Mammary epithelial cell (primary cell): ENCODE results near the gene ORAI3.

Experiments used
- EZH2 ChIP-seq: IDR thresholded peaks from 2 replicates; pipeline ENCODE4 v1.6.1; 2012; ENCODE audit warnings: low read length, inconsistent platforms, borderline replicate concordance
- TF ChIP-seq, protein P1 (sequence below), 2 donors: IDR thresholded peaks in 1 of 2; conservative IDR thresholded peaks in 1 of 2; 2 replicates each; pipeline ENCODE4 v1.5.1; 2011 to 2012; ENCODE audit warnings: inconsistent platforms in 2 of 2, low read length in 2 of 2, mild to moderate bottlenecking in 2 of 2, control low read depth in 1 of 2, low read depth in 1 of 2; ENCODE audit not compliant: insufficient read depth in 1 of 2; ENCODE audit errors: extremely low read depth in 1 of 2

GRCh38 chr16:30947541-30947858 lies 1.4 kb upstream of the ORAI3 start:
- TF ChIP-seq, protein P1, sequence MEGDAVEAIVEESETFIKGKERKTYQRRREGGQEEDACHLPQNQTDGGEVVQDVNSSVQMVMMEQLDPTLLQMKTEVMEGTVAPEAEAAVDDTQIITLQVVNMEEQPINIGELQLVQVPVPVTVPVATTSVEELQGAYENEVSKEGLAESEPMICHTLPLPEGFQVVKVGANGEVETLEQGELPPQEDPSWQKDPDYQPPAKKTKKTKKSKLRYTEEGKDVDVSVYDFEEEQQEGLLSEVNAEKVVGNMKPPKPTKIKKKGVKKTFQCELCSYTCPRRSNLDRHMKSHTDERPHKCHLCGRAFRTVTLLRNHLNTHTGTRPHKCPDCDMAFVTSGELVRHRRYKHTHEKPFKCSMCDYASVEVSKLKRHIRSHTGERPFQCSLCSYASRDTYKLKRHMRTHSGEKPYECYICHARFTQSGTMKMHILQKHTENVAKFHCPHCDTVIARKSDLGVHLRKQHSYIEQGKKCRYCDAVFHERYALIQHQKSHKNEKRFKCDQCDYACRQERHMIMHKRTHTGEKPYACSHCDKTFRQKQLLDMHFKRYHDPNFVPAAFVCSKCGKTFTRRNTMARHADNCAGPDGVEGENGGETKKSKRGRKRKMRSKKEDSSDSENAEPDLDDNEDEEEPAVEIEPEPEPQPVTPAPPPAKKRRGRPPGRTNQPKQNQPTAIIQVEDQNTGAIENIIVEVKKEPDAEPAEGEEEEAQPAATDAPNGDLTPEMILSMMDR (conservative IDR thresholded peaks at IDR 0.05 in 1 of 2, IDR thresholded peaks at IDR 0.05 in 1 of 2; ENCODE audit: extremely low read depth in 1 of 2, insufficient read depth in 1 of 2, low read depth in 1 of 2, low read length in 2 of 2), result no peak
- TF ChIP-seq EZH2, result no peak
